Stimulated activated CD8-positive, alpha-beta memory T cell treated with anti-CD3 and anti-CD28 coated beads, Interleukin-12 subunit alpha, Interleukin-12 subunit beta, amount 100 ng/mL, for 1 hour (primary cell): Measurements from ENCODE around the gene ZFYVE27.

ENCODE experiments used
- DNase-seq: peaks from one replicate; pipeline ENCODE4 v3.0.0-alpha.2; 2020; ENCODE audit warnings: low read depth

ZFYVE27 gene

DNA sequence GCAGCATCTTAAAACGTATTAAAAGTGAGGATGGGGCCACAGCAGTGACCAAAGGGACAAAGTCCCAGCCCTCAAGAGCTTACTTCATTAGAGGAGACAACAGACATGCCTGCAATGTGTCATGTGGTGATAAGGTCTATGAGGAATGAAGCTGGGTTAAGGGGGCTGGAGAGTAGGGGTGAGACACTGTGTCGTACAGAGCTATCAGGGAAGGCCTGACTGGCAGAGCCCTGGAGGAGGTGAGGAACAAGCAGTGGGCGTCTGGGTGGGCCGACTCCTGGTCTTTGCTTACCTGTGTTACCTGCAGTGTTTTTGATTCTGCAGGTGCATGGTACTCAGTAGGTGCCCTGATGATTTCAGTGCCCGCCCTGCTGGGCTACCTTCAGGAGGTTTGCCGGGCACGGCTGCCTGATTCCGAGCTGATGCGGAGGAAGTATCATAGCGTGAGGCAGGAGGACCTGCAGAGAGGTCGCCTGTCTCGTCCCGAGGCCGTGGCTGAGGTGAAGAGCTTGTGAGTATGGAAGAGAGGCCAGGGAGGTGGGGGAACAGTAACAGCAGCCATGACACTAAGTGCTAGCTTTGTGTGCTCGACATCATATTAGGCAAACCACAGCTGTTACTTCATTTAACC is 7.6 kb downstream of the ZFYVE27 start:
- DNase-seq = no peak

DNA sequence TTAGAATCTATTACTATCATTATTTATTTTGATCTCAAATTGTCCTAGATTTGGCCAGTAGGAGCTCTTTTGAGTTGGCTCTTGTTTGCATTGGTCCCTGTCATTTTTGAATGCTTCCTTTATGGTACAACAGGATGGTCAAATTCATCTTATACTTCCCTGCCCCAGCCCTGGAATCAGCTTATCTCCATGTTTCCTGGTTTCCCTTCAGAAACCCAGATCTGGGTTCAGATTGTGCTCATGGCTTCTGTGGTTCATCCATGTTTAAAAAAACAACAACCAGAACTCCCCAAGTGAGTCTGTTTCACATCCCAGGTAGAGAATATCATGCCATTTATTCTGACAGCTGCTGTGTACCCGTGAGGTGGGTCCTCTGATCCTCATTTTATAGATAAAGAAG is 10.6 kb downstream of the ZFYVE27 start:
- no peak for DNase-seq

DNA sequence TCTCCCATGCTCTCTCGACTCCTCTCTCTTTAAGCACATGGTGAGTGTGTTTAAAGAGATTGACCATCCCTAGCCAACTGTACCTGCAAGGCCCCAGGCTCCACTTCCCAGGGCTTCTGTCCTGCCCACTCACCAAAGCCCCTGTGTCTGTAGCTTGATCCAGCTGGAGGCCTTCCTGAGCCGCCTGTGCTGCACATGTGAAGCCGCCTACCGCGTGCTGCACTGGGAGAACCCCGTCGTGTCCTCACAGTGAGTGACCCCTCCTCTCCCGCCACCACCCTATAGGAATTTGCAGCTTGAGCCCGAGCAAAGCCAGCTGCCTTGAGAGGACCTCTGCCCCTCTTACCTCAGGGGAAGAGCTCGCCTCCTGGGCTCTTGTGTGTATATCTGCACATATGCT is 11.2 kb downstream of the ZFYVE27 start:
- DNase-seq = no peak

DNA sequence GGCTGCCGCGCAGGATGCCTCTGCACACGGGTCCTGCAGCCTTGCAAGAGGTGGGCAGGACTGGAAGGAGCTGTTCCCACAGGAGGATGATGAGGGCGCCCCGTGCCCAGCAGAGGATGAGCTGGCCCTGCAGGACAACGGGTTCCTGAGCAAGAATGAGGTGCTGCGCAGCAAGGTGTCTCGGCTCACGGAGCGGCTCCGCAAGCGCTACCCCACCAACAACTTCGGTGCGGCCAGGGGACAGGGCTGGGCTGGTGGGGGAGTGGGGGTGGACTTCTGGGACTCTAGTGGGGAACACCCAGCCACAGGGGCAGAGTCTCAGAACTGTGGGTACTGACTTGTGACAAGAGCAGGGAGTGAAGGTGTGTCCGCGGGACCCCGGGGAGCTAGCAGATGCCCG is 16.0 kb downstream of the ZFYVE27 start:
- no peak for DNase-seq

DNA sequence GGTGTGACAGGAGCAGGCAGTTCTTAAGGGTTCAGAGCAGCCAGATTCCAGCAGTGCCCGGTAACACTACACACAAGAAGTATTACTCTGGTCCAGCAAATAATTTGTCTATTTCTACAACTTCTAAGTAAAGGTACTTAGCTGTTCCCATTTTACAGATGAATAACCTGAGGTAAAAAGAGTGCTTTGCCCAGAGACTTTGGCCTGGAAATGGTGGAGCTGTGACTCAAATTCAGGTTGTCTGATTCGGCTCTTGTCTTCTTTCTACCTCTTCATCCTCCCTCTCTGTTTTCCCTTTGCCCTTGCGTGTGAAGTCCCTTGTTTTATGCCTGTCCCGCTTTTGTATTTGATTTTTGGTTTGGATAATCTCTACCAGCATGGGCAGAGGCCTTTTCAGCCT is 17.8 kb downstream of the ZFYVE27 start:
- DNase-seq = no peak

DNA sequence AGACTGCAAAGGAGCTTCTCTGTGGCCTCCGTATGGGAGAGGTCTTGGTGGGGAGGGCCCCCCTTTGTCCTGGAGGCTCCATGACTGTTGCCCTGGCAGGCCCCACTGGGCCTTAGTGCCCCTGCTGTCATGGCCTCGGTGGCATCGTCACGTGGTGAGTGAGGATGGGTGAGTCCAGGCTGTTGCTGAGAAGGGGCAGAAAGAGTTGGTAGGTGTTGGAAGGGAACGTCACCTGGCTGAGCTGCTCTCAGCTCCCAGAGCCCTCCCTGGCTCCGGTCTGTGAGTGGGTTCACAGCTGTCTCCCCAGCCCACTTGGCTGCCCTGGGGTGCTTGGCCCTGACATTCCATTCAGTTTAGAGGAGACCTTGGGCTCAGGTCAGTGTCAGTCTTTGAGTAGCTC is 18.8 kb downstream of the ZFYVE27 start:
- DNase-seq = no peak

DNA sequence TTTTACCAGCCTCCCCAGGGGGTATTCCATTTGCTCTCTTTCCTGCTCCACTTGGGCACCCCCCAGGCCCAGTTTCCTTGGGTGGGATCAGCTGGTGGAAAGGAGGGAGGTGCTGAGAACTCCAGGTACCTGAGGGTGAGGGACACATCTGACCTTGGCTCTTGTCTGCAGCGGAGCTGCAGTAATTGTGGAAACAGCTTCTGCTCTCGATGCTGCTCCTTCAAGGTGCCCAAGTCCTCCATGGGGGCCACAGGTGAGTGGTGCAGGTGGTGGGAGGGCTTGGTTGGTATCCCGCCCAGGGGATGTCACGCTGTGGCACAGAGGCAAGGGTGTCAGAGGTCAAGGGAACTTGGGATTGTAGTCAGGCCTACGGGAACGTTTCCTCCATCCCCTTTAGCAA is 20.5 kb downstream of the ZFYVE27 start:
- no peak for DNase-seq

DNA sequence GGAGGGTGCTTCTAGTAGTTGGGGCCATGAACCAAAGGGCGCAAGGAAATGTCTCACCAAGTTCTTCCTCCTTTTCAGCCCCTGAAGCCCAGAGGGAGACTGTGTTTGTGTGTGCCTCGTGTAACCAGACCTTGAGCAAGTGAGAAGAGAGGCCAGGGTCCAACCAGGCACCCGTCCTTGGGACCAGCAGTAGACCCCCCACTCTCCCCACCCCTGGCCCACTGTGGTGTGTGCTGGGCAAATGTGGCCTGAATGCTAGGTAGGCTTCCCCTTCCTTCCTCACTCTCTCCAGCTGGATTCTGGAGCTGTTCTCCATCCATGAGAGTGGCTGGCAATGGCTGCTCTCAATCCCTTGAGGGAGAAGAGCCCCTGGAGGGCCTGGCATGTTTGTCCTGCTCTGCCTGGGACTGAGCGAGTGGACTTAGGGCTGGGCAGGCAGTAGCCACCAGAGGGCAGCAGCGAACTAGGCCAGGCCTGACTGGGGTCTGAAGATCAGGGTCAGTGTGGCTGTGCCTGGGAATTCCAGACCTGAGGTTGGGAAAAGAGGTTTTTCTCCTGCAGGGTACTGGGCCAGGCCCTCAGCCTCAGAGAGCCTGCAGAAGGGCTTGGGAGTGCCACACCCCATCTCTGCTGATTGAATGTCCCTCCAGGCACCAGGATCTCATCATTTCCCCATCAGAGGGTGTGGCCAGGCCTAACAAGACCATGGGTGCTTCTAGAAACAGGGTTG is 22.4 kb downstream of the ZFYVE27 start:
- DNase-seq = no peak

DNA sequence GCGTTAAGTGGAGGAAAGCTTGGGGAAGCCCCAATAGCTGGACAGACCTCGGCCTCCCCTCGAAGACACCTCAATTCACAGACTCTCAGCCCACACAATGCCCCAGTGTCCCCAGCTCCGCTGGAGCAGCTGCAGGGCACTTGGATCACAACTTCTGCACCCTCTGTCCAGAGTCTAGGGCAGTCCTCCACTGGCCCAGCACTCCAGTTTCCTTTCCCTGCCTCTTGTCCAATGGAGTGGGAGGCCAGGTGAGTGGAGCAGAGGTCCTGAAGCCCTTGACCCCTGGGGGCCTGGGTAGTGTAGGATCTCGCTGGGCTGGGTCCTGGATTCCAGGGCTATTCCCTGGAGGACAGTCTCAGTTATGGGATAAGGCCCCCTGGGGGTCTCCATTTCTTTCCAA is 23.0 kb downstream of the ZFYVE27 start:
- DNase-seq = no peak

DNA sequence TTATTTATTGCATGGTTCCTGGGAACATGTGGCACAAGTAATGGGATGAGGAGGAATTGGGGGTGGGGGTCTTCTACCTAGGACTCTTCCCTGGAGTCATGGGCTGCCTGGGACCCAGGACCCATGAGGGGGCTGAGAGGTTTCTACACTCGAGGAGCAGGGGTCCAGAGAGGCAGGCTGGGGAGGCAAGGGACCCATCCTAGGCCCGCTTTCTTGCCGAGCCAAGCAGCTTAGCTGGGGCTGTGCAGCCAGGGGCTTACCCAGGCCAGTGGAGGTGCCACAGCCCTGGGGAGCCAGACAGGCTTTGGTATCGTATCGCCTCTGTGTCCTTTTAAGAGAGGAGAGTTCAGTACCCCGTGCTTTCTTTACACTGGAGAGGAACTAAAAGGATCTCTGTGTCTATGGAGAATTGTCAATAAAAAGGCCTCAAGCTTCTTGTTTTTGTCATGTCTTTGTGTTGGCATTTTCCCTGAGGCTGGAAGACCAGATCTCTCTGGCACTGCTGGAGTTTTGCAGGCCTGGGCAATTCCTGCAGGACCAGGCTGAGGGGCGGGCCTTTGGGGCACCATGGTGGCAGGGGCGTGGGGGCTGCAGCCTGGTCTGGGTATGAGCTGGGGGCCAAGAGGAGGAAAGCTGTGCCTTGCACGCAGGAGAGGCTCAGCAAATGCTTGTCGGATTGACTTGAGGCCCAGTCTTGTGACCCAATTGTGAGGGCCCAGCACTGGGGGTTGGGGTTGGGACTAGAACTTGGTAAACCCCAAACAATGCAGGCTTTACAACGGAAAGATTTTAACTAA is 23.7 kb downstream of the ZFYVE27 start:
- DNase-seq = no peak

DNA sequence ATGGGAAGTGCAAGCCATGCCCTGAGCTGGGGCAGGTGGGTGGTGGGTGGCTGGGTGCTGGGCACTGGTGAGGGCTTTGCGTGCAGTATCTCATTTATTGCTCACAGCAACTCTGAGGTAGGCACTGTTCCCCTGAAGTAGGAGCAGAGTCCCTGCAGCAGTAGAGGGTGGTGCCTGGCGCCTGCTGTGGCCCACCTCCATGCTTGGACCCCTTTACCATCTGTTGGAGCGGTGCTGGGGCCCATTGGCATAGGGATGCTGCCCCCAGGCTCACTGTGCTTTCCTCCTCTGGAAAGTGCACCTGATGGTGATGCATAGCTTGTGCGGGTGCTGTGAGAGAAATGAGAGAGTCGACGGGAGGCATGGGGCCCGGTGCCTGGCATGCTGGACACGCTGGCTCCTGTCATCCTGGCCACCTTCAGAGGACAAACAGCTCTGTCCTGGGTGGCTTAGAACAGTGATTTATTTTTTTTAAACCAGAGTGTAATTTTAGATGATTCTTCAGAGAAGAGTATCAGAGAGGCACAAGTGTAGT is 24.5 kb downstream of the ZFYVE27 start:
- no peak for DNase-seq

DNA sequence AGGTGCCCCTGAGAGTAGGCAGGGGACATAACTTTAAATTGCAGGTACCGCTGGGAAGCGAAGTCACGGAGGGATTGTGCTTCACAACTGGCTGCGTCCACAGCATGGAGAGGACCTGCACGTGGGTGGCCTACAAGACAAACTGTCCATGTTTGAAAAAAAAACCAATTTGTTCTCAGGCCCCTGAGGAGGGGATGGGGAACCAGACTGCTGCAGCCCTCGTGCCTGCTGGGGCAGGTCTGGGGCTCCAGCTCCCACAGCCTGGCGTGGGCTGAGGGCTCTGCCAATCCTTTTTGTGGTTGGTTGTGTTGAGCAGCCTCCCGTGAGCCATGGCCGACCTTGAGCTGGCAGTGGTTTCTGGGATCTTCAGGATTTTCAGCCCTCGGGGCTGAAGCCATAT is 25.1 kb downstream of the ZFYVE27 start:
- no peak for DNase-seq

DNA sequence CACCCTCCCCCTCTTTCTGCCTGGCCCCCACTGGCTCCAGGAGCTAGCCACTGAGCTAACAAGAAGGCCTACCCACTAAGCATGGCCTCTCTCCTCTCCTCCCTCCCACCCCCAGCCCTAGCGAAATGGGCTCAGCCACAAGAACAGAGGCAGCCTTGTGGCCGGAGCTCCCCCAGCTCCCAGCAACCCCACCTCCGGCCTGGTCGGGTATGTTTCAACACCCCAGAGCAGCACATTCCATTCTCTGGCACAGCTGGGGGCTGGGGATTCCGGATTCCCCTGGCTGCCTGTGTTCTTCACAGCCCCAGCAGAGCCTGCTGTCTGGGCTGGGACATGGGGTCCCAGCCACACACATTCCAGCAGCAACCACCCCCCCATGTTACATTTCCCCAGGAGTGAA is 25.9 kb downstream of the ZFYVE27 start:
- no peak for DNase-seq

DNA sequence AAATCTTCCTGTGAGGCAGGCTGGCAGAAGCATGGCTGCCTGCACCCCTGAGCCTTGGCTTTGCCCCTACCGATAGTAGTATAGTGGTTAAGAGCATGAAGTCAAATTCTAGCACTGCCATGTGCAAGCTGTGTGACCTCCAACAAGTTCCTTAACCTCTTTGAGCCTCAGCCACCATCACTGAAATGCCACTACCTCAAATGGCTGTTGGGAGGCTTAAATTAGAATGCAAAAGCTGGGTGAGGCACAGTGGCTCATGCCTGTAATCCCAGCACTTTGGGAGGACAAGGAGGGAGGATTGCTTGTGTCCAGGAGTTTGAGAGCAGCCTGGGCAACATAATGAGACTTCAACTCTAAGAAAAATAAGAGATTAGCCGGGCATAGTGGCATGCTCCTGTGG is 26.5 kb downstream of the ZFYVE27 start:
- no peak for DNase-seq

DNA sequence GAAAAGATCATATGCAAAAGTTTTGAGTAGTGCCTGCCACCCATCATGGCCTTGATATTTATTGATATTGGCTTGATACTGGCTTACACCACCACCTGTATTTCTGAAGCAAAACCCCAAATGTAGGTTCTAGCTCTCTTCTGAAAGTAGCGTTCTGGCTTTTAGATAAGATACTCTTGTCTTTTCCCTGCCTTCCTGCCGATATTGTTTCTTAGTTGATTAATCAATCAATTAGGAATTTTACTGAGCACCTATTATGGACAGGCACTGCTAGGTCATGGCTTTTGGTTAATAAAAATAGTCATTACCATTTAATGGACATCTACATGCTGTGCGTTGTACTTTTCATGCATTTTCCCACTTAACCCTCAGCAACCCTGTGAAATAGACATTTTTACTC is 27.0 kb downstream of the ZFYVE27 start:
- no peak for DNase-seq

DNA sequence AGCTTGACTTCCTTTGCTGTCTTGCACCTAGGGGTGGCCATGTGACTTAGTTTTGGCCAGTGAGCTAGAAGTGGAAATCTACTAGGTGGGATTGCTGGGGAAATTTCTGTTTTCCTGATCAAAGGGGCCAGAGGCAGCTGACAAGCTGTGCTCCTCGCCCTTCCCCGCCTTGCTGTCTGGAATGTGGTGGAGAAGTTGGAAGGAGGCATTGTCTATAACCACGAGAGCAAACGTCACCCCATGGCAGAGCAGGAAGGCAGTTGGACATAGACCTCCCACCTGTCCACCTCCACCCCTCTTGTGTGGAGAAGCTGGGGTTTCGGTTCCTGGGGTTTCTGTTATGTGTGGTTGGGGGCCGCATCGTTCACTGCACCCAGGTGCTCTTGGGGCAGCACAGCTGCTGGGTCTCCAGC is 27.6 kb downstream of the ZFYVE27 start:
- DNase-seq = no peak

DNA sequence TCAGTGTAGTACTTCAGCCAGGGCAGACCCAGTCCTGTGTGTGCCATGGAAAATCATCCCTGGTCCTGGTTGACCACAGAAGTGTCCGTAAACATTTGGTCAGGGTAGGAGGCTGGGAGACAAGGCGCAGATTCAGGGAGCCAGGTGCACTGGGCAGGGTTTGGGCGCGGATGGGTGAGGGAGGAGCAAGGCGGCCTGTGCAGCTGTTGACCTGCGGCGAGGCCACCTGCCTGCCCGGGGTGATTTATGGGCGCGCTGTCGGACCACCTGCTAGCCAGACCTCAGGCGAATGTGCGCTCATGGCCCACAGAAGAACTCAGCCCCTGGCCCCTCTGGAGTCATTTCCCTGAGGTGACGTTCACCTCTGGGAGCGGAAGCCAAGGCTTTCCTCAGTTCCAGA is 28.3 kb downstream of the ZFYVE27 start:
- DNase-seq = no peak

DNA sequence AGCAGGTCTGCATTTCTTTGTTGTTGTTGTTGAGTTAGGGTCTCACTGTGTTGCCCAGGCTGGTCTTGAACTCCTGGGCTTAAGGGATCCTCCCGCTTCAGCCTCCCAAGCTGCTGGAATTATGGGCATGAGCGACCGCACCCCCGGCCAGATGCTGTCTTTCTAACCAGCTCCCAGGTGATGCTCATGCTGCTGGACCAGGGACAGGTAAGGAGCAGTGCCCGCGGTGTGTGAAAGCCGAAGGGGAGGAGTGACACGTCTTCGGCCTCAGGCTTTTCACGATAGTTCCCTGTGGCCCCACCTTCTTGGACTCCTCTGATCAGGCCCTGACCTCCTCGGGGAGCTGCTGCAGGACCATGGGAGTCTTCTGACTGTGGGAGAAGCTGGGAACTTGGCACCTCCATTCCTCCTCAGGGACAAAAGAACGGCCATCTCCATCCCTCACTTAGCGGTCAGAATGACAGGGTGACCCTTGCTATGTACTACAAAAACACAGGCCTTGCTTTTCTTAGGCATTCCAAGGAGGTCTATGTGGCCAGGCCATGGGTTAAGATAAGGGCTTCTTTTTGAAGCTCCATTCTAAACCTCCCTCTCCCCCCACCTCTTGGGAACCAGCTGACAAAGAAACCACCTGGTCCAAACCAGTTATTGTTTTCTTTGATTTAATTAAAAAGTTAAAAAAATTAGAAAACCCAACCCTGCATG is 29.3 kb downstream of the ZFYVE27 start:
- no peak for DNase-seq

DNA sequence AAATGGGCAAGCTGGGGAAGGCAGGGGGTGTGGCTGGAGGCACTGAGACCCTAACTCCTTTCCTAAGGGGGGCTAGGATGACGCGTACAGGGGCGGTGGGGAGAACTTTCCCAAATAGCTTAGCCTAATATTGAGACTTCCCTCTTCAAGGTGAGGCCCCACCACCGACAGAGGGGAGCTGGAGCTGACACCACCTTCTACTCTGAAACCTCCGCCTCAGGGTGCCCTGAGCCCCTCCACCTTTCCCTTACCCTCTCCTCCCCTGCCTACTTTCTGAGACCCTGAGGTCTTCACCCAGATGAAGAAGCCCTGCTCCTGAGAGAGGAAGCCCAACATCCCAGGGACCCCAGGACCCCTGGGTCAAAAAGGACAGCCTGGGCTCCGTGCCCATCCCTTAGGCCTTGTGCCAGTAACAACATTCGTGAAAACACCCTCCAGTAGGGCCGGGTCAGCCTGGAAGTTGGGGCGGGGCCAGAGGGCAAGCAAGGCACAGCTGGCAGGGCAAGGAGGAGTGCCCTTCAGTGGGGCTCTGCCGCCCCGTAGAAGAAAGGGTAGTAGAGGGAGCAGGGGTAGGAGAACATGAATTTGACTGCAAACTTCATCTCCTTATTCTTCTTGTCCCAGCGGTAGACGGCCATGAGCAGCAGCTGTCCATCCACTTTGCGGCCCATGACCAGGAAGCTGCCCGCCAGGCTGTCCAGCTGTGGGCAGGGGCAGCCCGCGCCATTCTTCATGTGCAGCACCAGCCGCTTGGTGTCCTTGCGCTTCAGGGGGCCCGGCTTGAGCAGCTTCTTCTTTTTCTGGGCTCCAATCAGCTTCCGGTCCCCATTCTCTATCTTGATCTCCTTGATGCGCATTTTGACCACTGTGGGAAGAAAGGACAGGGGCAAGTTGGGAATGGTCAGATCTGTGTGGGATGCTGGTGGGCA is 30.3 kb downstream of the ZFYVE27 start:
- no peak for DNase-seq

DNA sequence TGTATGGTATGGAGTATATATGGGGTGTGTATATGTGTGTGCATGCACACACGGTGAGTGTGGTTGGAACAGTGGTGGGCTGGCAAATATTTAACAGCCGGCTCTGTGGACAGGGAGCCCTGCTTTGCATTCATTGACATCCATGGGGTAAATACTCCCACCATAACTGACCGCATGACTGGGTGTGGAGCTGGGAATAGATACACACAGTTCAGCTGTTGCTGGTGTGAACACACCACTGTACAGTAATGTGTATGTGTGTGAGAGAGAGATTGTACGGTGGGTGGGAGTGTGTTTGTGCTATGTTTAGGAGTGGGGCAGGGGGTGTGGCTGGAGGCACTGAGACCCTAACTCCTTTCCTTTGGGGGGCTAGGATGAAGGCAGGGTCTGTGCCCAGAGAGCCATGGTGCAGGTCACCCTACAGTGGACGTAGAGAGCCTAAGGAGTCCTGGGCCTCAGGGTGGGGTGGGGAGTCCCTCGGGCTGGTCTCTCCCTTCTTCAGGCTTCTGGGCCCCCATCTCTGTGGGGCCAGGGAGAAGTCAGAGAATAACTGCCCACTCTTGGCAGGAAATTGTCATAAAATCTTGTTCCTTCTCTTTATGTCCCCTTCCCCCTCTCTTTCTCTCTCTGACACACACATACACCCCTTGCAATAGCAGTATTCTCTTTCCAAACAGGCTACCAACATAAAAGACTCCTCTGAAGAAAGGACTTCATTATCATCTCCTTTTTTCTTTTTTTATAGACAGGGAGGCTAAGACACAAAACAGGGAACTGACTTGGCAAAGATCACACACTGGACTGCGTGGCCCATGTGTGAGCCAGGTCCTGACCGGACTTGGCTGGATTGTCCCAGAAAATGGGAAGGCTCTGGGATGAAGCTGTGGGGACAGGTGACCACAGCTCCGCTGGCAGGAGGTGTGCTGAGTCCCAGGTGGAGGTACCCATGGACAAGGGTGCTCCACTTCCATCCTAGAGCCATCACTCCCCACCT is 31.7 kb downstream of the ZFYVE27 start:
- no peak for DNase-seq
